Stomach (tissue), 9 donors: ENCODE data around the gene GNS. TPM values are rescaled to one million over a fixed set of nuclear protein-coding genes. Genes with fewer than 3 reads are reported as not detected.

Source experiments
- DNase-seq, 2 donors: peaks; one replicate each; pipeline versions ENCODE4 v3.0.0 to v3.0.0-alpha.2; 2013 to 2019
- H3K27ac ChIP-seq, 5 donors: fragments of 200-600 bp in 4 of 5; sonication (generic) in 4 of 5; one replicate each; pipeline ENCODE4 v1.5.1; 2013 to 2019; ENCODE audit warnings: mild to moderate bottlenecking in 1 of 5, moderate library complexity in 1 of 5
- H3K27me3 ChIP-seq, 3 donors: fragments of 200-600 bp; sonication (generic); one replicate each; pipeline ENCODE4 v1.5.1; 2017 to 2019; ENCODE audit warnings: mixed run types in 1 of 3
- H3K36me3 ChIP-seq, 4 donors: fragments of 200-600 bp; sonication (generic); 1 replicate in 3 of 4; 2 replicates in 1 of 4; pipeline ENCODE4 v1.5.1; 2016 to 2019
- H3K4me1 ChIP-seq, 4 donors: fragments of 200-600 bp; sonication (generic); one replicate each; pipeline ENCODE4 v1.5.1; 2016 to 2019
- H3K4me3 ChIP-seq, 4 donors: fragments of 200-600 bp; sonication (generic) in 3 of 4; one replicate each; pipeline ENCODE4 v1.5.1; 2016 to 2019; ENCODE audit warnings: mild to moderate bottlenecking in 1 of 4
- H3K9me3 ChIP-seq, 4 donors: fragments of 200-600 bp; sonication (generic); one replicate each; pipeline ENCODE4 v1.5.1; 2016 to 2019
- EP300 ChIP-seq: sonication (generic); formaldehyde crosslinking; IDR thresholded peaks from one replicate; pipeline ENCODE4 v1.6.1; 2017; ENCODE audit warnings: antibody characterized with exemption
- POLR2A ChIP-seq, 4 donors: fragments of 450-650 bp; IDR thresholded peaks; one replicate each; pipeline ENCODE4 v1.6.1; 2016; ENCODE audit warnings: antibody characterized with exemption in 4 of 4, control low read depth in 2 of 4, mild to moderate bottlenecking in 1 of 4, moderate library complexity in 1 of 4
- POLR2AphosphoS5 ChIP-seq, 3 donors: sonication (generic); formaldehyde crosslinking; IDR thresholded peaks; one replicate each; pipeline ENCODE4 v1.6.1; 2016; ENCODE audit warnings: antibody characterized with exemption in 3 of 3
- WGBS, 5 donors: extraction: QIAGEN DNeasy Blood & Tissue Kit in 3 of 5; methylation state at CpG; one replicate each; pipeline versions ENCODE4 v1.1.5 to v1.1.7; 2013 to 2018; 5-methylcytosine and 5-hydroxymethylcytosine counted together
- intact Hi-C: fragments of 100-400 bp; cut with DNase I; formaldehyde crosslinking; loops from one replicate; pipeline ENCODE4 v1.15.1; 2023; ENCODE audit warnings: low total_unique reads
- polyA plus RNA-seq, 3 donors: library from polyadenylated mRNA; stranded (reverse); fragments of 200-250 nt; gene quantifications; one replicate each; pipeline ENCODE4 v1.2.3, GENCODE V29; 2013
- total RNA-seq, 5 donors: library from RNA; depleted of rRNA; stranded (reverse); fragments of >200 nt; gene quantifications; one replicate each; pipeline versions ENCODE4 v1.1.0 to v1.2.3, GENCODE V29; 2014 to 2016
- TF ChIP-seq, protein P1 (sequence below), 7 experiments: fragments of 450-650 bp in 4 of 7; fragments of 200-600 bp in 3 of 7; sonication (generic) in 3 of 7; IDR thresholded peaks; one replicate each; pipeline ENCODE4 v1.5.1; 2016 to 2019; ENCODE audit warnings: antibody characterized with exemption in 7 of 7, control low read depth in 2 of 7, mild to moderate bottlenecking in 1 of 7
- donor health status: healthy with polysubstance abuse.
- donor health status: Bipolar disorder and iron deficiency.
- donor health status: healthy.

Gene GNS
- total and polyA plus RNA-seq, 8 donors: 9.6 to 114 (median 30.3) TPM

DNA sequence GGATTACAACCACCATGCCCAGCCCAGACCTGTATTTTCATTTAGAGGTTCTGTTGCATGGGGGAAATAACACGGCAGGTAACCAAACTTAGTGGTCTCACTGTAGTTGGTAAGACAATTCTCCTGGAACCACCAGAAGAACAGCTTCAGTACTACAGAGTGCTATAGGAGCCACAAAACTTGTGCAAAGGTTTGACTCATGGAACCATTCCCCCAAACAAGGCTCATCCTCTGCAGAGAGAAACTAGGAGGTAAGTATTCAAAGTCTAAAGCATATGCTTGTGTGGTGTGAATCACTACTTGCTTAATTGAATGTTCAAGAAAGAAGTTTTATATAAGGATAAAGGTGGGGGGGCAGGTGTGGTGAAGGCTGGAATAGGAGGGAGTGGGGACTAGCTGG, 58.7 kb downstream of the GNS start:
- H3K27me3 ChIP-seq: no peaks in the 10 kb centered on the region
- no peaks in the 10 kb centered on the region for H3K9me3 ChIP-seq
- no peak for DNase-seq
- 78 to 93% (median 91%) methylated on average over 1 of the region's 1 CpG for WGBS, 5 donors
- peak overlapping the region in 2 of 5 donors; percentile 56 to 67 for H3K27ac ChIP-seq
- peaks cover under 1 to 18% (median 9%) of the 10 kb centered on the region in 4 donors for H3K36me3 ChIP-seq
- peaks cover 0 to 48% (median 17%) of the 10 kb centered on the region in 4 donors for H3K4me1 ChIP-seq
- intact Hi-C loops: loop anchor here (5.0 kb wide), 1 partner anchor 153 kb away; no protein-coding TSS in a partner anchor
- no peak overlapping the region for H3K4me3 ChIP-seq
- TF ChIP-seq EP300 (no peak), POLR2AphosphoS5 (IDR thresholded peaks at IDR 0.05) (no peak), POLR2A (IDR thresholded peaks at IDR 0.05) (no peak)
- TF ChIP-seq, protein P1, sequence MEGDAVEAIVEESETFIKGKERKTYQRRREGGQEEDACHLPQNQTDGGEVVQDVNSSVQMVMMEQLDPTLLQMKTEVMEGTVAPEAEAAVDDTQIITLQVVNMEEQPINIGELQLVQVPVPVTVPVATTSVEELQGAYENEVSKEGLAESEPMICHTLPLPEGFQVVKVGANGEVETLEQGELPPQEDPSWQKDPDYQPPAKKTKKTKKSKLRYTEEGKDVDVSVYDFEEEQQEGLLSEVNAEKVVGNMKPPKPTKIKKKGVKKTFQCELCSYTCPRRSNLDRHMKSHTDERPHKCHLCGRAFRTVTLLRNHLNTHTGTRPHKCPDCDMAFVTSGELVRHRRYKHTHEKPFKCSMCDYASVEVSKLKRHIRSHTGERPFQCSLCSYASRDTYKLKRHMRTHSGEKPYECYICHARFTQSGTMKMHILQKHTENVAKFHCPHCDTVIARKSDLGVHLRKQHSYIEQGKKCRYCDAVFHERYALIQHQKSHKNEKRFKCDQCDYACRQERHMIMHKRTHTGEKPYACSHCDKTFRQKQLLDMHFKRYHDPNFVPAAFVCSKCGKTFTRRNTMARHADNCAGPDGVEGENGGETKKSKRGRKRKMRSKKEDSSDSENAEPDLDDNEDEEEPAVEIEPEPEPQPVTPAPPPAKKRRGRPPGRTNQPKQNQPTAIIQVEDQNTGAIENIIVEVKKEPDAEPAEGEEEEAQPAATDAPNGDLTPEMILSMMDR (IDR thresholded peaks at IDR 0.05): no peak

DNA sequence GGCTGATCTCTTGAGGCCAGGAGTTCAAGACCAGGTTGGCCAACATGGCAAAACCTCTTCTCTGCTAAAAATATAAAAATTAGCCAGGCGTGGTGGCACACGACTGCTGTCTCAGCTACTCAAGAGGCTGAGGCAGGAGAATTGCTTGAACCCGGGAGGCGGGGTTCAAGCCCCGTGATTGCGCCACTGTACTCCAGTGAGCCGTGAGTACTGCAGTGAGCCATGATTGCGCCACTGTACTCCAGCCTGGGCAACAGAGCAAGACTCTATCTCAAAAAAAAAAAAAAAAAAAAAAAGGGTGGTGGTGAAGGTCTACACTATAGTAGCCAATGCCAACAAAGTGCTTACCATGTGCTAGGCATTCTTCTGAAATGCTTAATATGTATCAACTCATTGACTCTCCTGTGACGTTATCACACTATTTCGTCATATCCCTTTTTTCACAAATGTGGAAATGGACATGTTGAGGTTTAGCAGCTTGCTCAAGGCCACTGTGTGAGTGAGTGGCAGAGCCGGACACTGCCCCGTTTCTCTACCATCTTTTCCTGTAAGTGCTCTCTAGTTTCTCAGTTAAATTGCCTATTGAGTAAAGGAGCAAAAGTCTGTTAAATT, 59.6 kb downstream of the GNS start:
- DNase-seq: peak in 1 of 2 donors; percentile 29
- H3K27ac ChIP-seq: peak overlapping the region in 2 of 5 donors; percentile 56 to 67
- 61 to 97% (median 90%) methylated on average over 12 of the region's 12 CpGs for WGBS, 5 donors
- no peaks in the 10 kb centered on the region for H3K9me3 ChIP-seq
- H3K4me3 ChIP-seq: no peak overlapping the region
- TF ChIP-seq EP300 (no peak), POLR2A (IDR thresholded peaks at IDR 0.05) (no peak), POLR2AphosphoS5 (IDR thresholded peaks at IDR 0.05) (no peak)
- TF ChIP-seq, protein P1 (IDR thresholded peaks at IDR 0.05): no peak
- peaks cover 9 to 25% (median 18%) of the 10 kb centered on the region in 4 donors for H3K36me3 ChIP-seq
- H3K27me3 ChIP-seq: no peaks in the 10 kb centered on the region
- H3K4me1 ChIP-seq: peaks cover 0 to 57% (median 21%) of the 10 kb centered on the region in 4 donors
- intact Hi-C loops: loop anchor here (5.0 kb wide), 1 partner anchor 152 kb away; no protein-coding TSS in a partner anchor

DNA sequence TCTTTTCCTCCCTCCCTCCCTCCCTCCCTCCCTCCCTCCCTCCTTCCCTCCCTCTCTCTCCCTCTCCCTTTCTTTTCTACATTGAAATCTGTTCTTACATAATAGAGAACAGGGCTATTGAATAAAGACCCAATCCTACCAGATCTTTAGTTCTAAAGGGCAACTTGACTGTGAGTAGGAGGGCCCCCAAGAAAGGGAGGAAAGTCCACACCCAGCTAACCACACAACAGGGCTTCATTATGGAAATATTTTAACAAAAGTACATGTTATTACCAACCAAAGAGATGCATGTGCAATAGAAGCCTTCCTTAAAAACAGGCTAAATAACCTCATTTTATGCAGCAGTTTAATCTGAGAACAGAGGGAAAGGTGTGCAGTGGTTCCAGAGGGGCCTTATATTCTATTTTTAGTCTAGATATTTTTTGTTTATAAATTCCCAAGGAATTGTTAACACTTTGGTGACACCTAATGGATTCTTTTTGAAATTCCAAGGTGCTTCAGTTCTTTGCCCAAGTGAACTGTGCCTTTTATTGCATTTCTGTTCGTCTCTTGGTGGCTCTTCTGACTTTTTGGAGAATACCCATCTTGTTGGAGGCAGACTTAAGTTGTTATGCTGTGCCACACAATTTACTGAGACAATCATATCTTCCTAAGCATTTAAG, 63.0 kb downstream of the GNS start:
- intact Hi-C loops: no loop called here
- Histone ChIP-seq H3K27ac (peak overlapping the region in 4 of 5 donors; percentile 8 to 60 (median 20)), H3K36me3 (peaks cover 9 to 48% (median 38%) of the 10 kb centered on the region in 4 donors), H3K27me3 (no peaks in the 10 kb centered on the region), H3K9me3 (no peaks in the 10 kb centered on the region), H3K4me1 (peaks cover 0 to 75% (median 33%) of the 10 kb centered on the region in 4 donors), H3K4me3 (no peak overlapping the region)
- DNase-seq: peak in 1 of 2 donors; percentile 58
- no peak for TF ChIP-seq POLR2A (IDR thresholded peaks at IDR 0.05)
- TF ChIP-seq, protein P1 (IDR thresholded peaks at IDR 0.05): peak in 2 of 7 experiments; percentile 31 to 33
- 25 to 44% (median 32%) methylated on average over 1 of the region's 1 CpG for WGBS, 5 donors

DNA sequence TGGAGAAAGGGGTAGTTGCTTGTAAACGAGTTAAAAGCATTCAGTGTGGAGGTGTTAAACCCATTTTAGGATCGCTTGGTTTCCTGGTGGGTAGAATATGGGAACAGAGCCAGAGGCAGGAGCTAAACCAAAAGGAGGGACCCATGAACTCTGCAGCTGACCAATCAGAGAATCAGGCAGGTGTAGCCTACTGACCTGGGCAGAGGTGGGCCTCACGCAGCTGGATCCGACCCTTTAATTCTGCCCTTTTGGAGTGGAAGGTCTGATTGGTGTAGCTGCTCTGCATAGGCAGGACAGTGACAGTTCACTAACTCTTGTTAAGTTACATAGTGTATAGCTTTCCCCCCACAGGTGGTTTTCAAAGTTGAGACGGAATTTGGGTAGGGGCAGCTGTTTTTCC, 63.7 kb downstream of the GNS start:
- Histone ChIP-seq H3K27ac (peak overlapping the region in 4 of 5 donors; percentile 8 to 60 (median 20)), H3K9me3 (no peaks in the 10 kb centered on the region), H3K4me3 (no peak overlapping the region), H3K4me1 (peaks cover 0 to 68% (median 30%) of the 10 kb centered on the region in 4 donors), H3K36me3 (peaks cover 9 to 48% (median 39%) of the 10 kb centered on the region in 4 donors), H3K27me3 (no peaks in the 10 kb centered on the region)
- 70 to 79% (median 72%) methylated on average over 5 of the region's 5 CpGs for WGBS, 5 donors
- no peak for TF ChIP-seq POLR2AphosphoS5 (IDR thresholded peaks at IDR 0.05)
- TF ChIP-seq POLR2A (IDR thresholded peaks at IDR 0.05): no peak
- DNase-seq: no peak
- intact Hi-C loops: no loop called here
